ENCODE measurements around the gene ARV1.
"Not testable (repeated sequence)": the region's sequence is repeated elsewhere in the genome, so short reads cannot be mapped to it uniquely, and the experiment has no call there.

ARV1 gene

DNA sequence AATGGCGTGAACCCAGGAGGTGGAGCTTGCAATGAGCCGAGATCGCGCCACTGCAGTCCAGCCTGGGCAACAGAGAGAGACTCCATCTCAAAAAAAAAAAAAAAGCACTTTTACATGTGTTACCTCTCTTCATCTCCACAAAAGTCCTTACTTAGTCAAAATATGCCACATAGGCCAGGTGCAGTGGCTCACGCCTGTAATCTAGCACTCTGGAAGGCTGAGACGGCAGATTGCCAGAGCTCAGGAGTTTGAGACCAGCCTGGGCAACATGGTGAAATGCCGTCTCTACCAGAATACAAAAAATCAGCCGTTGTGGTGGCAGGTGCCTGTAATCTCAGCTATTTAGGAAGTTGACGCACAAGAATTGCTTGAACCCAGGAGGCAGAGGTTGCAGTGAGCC, 69.5 kb downstream of the ARV1 start:
- WGBS, 2 experiments = 86 to 92% methylated on average over 9 of the region's 9 CpGs
- H3K4me3 ChIP-seq (ENCODE audit: insufficient read depth, low read depth, low read length); H3K27ac ChIP-seq (ENCODE audit: insufficient read depth, low read depth, low read length, poor library complexity, severe bottlenecking); H3K36me3 ChIP-seq (ENCODE audit: control insufficient read depth, insufficient read depth, low read length); H3K4me1 ChIP-seq (ENCODE audit: control insufficient read depth, insufficient read depth, low read length); H3K9me3 ChIP-seq (ENCODE audit: control insufficient read depth, low read length): not testable (repeated sequence)
- H3K27me3 ChIP-seq (ENCODE audit: control insufficient read depth, insufficient read depth, low read length, poor library complexity, severe bottlenecking) = peaks cover 38% of the 10 kb centered on the region

DNA sequence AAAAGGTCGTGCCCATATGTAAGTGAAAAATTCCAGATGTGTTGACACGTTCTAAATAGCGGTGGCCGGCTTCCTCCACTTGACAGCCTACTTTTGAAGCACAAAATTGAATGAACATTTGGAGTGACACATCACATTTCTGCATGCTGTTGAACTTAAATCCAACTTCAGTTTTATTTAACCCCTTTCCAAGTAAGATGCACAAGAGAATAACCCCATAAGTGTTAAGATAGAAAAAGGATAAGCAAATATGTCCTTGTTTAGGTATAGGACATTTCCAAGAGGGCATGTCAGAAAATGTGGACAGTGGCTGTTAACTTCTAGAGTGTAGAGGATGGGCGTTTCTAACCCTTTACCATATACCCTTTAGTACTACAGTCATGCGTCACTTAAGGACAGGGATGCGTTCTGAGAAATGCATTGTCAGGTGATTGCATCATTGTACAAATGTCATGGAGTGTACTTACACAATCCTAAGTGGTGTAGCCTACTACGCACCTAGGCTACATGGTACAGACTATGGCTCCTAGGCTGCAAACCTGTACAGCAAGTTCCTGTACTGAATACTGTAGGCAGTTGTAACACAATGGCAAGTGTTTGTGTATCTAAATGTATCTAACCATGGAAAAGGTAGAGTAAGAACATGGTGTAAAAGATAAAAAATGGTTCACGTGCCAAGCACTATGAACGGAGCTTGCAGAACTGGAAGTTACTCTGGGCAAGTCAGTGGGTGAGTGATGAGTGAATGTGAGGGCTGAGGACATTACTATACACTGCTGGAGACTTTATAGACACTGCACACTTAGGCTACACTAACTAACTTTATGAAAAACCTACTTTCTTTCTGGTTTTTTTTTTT, 70.5 kb downstream of the ARV1 start:
- 89 to 92% methylated on average over 9 to 10 of the region's 10 CpGs for WGBS, 2 experiments
- H3K4me1 ChIP-seq (ENCODE audit: control insufficient read depth, insufficient read depth, low read length) = no peaks in the 10 kb centered on the region
- H3K27ac ChIP-seq (ENCODE audit: insufficient read depth, low read depth, low read length, poor library complexity, severe bottlenecking) = no peak overlapping the region
- H3K36me3 ChIP-seq (ENCODE audit: control insufficient read depth, insufficient read depth, low read length) = no peaks in the 10 kb centered on the region
- H3K9me3 ChIP-seq (ENCODE audit: control insufficient read depth, low read length) = no peaks in the 10 kb centered on the region
- H3K27me3 ChIP-seq (ENCODE audit: control insufficient read depth, insufficient read depth, low read length, poor library complexity, severe bottlenecking) = peaks cover 33% of the 10 kb centered on the region
- no peak overlapping the region for H3K4me3 ChIP-seq (ENCODE audit: insufficient read depth, low read depth, low read length)

Data from ectodermal cell (in vitro differentiated cells).